GM18520 (cell line): Measurements from ENCODE around the gene PCNX1.
"Not testable (repeated sequence)": the region's sequence is repeated elsewhere in the genome, so short reads cannot be mapped to it uniquely, and the experiment has no call there.

ENCODE experiments used
- ATAC-seq: cut with Tn5 transposase; IDR thresholded peaks from one replicate; pipeline ENCODE4 v1.9.1; 2021; ENCODE audit not compliant: unreplicated experiment

PCNX1 gene

DNA sequence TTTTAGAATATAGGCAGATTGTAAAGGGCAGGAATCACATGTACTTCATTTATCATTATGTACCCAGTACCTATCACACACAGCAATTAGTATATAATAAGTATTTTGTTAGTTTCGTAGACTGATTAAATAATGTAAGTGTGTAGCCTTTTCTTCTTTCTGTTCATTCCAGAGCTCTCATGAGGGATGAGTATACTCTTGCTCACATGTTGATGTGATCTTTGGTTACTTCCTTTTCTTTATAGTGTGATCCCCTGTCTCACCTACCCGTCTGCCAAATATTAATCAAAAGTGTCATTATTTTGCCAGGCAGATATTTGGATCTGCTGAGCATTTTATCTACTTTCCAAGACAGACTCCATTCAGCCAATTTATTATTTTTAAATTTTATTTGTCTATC is 156.1 kb downstream of the PCNX1 start:
- no peak for ATAC-seq

DNA sequence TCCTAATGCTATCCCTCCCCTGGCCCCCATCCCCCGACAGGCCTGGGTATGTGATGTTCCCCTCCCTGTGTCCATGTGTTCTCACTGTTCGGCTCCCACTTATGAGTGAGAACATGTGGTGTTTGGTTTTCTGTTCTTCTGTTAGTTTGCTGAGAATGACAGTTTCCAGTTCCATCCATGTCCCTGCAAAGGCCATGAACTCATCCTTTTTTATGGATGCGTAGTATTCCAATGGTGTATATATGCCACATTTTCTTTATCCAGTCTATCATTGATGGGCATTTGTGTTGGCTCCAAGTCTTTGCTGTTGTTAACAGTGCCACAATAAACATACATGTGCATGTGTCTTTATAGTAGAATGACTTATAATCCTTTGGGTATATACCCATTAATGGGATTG is 157.5 kb downstream of the PCNX1 start:
- ATAC-seq, result not testable (repeated sequence)

DNA sequence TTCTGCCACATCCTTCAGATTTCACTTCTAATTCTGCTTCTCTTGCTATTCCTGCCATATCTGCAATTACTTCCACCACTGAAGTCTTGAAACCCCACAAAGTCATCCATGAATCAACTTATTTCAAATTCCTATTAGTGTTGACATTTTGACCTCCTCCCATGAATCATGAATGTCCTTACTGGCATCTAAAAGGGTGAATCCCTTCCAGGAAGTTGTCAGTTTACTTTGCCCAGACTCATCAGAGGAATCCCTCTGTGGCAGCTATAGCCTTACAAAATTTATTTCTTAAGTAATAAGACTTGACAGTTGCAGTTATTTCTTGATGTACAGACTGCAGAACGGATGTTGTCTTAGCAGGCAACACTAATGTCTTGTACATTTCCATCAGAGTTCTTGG is 162.9 kb downstream of the PCNX1 start:
- ATAC-seq, result no peak

DNA sequence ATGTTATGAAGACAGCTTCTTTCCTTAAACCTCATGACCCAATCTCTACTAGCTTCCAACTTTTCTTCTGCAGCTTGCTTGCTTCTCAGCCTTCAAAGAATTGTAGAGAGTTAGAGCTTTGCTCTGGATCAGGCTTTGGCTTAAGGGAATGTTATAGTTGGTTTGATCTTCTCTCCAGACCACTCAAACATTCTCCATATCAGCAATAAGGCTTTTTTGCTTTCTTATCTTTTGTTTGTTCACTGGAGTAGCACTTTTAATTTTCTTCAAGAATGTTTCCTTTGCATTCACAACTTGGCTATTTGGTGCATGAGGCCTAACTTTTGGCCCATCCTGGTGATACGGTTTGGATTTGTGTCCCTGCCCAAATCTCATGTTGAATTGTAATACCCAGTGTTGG is 163.8 kb downstream of the PCNX1 start:
- ATAC-seq, result no peak

DNA sequence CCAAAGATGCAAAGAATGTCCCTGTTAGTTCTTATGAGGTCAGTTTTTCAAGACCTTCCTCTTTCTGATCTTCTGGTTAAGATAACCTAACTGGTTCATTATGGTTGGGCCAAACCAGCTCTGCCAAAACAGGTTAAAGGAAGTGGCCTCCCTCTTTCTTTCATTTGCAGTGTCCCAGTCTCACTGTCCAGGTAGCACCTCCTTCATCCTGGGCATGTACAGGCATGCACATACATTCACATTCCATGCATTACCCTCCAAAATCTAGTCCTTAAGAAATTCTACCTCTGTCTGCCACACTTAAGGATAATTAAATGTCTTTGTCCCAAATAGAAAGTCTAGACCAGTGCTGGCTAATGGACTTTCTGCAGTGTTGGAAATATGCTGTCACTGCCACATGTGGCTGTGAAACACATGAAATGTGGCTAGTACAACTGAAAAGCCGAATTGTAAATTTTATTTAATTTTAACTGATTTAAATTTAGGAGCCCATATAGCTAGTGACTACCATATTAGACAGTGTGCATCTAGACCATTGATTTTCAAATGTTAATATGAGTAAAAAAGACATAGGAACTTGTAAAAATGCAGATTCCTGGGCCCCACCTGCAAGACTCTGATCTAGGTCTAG is 169.3 kb downstream of the PCNX1 start:
- ATAC-seq, result no peak

DNA sequence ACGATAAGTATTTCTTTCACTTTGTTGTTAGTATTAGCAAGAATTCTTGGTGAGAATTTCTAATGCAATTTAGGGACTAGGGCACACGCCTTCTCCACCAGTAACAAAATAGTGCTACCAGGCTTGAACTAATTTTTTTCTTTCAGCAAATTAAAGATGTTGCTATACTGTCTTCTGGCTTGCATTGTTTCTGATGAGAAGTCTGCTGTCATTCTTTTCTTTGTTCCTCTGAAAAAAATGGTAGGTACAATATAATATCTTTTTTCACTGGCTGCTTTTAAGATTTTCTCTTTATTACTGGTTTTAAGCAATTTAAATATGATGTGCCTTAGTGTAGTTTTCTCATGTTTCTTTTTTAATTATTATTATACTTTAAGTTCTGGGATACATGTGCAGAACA is 171.2 kb downstream of the PCNX1 start:
- ATAC-seq, result no peak

DNA sequence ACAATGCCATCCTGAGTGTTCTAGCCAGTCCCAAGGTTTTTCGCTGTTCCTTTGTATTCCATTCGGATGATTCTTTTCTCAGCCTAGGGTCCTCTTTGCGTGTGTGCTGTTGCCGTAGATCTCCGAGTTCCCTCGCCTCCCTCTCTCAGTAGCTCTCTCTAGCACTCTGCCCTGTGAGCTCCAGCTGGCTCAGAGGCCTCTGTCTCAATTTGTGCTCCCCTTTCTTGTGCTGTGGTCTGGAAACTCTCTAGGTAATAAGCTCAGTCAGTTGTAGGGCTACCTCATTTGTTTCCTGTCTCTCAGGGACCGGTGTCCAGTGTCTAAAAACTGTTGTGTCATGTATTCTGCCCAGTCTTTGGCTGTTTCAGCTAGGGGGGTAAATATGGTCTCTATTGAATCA is 179.3 kb downstream of the PCNX1 start:
- ATAC-seq, result no peak

DNA sequence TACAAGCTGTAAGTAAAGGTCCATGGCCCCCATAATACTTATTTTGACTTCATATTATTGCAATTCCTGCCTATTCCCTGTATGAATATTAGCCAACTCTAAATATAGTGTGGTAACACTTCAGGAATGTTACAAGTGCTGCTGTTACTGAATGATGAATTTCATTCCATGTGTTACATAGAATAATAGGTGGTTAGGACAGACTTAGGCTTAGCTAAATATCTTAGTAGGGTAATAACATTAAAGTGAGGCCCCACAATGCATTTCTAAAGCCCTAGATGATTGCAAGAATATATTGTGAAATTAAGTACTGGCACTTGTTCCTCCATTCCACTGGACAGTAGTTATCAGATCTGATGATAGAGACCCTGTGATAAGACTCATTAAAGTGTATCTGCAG is 182.7 kb downstream of the PCNX1 start:
- no peak for ATAC-seq

DNA sequence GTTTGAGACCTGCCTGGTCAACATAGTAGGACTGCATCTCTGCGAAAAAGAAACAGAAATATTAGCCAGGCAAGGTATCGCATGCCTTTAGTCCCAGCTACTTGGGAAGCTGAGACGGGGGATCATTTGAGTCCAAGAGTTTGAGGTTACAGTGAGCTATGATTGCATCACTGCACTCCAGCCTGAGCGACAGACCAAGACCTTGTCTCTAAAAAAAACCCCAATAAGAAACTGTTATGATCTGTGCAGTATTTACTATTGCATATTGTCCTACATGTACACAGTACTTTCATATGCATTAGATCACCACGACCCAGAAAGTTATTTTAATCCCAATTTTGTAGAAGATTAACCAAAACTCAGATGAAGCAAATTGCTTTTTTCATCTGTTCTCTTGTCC is 187.5 kb downstream of the PCNX1 start:
- ATAC-seq, result no peak

DNA sequence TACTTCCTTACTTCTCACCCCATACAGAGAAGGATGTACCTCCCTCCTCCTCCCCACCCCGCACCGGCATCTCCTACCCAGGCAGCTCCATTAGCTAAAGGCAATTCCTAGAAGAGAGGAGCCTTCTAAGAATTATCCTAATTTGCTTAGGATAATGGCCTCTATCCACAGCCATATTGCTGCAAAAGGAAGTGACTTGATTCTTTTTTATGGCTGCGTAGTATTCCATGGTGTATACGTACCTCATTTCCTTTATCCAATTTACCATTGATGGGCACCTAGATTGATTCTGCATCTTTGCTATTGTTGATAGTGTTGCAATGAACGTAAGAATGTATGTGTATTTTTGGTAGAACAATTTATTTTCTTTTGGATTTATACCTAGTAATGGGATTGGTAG is 189.7 kb downstream of the PCNX1 start:
- no peak for ATAC-seq

DNA sequence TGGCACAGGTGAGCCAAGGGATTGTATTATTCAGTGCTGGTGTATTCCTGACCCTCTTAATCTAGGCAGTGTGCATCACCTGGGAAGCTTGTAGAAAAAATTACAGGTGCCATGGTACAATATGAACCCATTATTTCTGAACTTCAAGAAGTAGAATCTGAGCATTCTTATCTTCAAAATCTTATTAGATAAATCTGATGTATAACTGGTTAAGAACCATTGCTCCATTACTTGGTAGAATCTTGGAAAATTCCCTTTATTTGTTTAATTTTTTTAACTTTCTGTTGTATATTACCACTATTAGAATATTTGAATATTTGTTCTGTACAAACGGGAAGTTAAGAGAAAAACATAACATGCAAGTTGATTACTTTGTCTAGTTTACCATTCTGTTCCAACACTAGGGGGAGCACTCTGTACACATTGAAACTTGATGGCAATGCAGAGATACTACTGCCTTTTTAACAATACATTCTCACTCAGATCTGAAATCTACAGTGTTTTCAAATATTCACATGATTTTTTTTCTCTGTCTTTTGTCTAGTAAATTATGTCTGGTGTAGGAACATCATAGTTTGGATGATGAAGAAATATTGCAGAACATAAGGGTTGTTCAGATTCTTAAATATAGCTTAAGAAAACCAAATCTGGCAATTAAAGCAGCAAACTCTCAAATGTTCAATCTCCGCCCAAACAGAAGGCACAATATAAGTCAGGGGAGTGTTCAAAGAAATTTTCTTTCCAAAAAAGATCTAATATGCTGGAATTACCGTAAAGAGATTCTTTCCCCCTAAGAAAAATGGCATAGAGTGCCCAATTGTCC is 196.6 kb downstream of the PCNX1 start:
- no peak for ATAC-seq

DNA sequence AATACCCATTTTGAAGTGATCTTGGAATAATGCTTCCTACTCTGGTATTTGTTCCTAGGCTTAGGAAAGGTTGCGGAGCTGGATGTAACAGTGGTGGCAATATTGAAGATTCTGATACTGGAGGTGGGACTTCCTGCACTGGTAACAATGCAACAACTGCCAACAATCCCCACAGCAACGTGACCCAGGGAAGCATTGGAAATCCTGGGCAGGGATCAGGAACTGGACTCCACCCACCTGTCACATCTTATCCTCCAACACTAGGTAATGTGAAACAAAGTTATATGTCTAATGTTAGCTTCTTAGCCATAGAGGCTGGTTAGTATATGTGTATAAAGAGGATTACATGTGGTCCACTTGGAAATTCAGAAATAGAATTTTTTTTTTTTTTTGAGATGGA is 197.9 kb downstream of the PCNX1 start:
- no peak for ATAC-seq

DNA sequence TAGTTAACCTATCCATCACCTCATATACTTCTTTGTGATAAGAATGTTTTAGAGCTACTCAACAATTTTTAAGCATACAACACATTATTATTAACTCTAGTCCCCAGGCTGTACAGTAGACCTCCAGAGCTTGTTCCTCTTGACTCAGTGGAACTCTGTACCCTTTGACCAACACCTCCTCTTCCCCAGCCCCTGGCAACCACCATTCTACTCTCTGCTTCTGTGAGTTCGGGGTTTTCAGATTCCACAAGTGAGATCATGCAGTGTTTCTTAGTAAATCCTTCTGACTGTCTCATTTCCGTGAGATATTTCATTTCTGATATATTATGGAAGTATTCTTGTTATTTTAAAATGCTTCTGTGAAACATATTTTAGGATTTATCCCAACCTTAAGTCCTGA is 200.7 kb downstream of the PCNX1 start:
- no peak for ATAC-seq

DNA sequence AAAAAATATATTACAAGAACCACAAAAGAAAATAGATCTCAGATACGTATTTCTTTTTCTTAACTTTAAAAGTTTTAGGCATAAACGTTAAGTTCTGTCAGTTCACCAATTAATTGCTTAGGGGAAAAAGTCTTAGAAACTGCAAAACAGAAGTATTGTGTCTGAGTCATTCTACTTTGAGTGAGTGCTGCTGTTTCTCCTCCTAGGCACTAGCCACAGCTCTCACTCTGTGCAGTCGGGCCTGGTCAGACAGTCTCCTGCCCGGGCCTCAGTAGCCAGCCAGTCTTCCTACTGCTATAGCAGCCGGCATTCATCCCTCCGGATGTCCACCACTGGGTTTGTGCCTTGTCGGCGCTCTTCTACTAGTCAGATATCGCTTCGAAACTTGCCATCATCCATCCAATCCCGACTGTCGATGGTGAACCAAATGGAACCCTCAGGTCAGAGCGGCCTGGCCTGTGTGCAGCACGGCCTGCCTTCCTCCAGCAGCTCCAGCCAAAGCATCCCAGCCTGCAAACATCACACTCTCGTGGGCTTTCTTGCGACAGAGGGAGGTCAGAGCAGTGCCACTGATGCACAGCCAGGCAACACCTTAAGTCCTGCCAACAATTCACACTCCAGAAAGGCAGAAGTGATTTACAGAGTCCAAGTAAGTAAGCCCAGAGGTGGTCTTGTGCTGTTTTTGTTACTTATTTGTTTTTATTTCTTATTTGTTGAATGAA is 201.3 kb downstream of the PCNX1 start:
- no peak for ATAC-seq

DNA sequence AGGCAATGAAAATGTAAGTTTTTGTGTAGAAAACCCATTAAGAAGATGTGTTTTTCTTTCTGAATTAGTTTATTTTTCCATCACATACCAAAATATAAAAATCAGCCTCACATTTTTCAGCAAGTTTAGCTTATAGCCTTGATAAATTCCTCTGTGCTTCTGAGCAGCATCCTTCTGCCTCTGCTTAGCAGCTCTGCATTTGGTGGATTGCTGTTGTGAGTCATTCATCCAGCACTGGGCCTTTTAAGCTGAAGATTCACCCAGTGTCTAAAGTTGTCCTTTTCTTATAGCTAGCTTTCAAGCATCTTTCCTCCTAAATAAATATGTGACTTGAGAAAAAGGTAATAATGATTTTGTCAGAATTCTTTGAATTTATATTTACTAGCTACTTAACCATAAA is 206.1 kb downstream of the PCNX1 start:
- no peak for ATAC-seq

DNA sequence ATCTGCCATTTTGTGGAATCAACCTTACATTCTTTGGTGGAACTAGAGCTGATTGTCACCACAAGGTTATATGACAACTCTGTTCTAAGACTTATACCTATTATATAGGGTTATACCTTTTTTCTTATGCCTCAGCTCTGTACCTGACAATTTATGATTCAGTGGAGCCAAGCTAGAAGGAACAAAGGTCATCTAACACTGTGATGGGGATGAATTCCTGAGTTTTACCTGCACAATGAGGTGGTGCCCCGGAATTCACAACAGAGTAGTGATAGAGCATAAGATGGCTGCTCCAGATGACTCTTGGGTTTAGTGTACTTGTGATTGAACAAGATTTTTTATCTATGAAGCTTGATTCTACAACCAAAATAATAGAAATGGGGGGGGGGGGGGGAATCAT is 207.3 kb downstream of the PCNX1 start:
- no peak for ATAC-seq

DNA sequence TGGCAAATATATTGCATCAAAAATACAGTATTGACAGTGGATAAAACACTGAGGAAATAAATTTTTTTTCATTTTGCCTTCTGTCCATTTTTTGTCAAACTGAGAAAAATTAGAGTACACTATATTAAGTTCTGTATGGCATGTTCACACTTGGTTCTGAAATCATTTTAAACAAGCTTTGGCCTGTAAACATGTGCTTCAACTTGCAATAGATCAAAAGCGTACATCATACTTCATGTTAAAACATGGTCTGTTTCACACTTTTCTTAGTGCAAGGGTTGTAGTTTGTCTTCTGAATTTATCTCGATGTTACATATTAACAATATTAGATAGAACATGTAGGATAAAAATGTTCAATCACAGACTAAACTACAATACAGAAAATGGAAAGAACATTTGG is 208.0 kb downstream of the PCNX1 start:
- ATAC-seq, result no peak

DNA sequence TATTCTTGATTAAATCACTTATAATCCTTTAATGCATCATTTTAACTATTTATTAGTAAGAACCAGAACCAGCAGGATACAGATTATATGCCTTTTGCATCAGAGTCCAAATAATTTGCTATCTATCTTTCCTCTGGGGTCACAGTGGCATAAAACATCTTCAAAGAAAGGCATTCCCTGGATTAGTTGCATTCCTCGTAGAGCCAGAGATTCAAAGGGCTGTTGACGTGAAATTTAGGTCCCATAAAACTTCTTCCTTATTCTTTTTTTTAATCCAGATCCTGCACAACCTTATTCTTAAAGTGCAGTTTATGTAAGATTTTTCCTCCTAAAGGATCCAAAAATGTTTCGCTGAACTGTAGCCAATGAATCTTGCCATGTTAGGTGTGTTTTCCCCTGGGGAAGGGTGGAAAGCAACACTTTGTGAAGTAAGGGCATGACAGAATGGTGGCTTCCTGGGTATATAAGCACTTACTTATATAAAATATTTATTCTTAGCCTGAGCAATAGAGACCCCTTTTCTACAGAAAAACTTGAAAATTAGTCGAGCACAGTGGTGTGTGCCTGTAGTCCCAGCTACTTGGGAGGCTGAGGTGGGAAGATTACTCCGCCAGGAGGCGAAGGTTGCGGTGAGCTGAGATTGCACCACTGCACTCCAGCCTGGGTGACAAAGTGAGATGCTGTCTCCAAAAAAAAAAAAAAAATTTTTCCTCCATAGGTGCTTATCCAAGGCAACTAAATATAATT is 208.7 kb downstream of the PCNX1 start:
- ATAC-seq, result no peak

DNA sequence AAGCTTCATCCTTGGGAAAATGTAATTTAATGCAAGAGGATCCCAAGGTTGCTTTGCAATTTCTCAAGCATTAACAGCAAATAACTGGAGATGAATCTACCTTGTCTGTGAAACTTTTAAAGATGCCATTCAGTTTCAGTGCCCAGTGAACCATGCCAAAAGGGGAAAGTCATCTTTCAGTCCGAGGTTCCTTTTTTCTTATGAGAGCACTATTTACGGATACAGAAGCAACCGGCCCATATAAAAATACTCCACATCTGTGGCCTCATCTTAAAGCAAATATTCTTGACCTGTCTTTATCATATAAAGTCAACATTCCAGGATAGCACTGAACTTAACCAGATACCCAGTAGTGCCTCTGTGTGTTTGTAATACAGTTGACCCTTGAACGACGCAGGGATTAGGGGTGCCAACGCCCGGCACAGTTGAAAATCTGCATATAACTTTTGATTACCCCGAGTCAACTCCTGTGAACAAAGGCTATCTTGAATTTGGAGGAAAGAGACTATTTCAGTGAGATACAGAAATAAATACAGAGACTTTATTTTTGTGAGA is 209.4 kb downstream of the PCNX1 start:
- no peak for ATAC-seq

DNA sequence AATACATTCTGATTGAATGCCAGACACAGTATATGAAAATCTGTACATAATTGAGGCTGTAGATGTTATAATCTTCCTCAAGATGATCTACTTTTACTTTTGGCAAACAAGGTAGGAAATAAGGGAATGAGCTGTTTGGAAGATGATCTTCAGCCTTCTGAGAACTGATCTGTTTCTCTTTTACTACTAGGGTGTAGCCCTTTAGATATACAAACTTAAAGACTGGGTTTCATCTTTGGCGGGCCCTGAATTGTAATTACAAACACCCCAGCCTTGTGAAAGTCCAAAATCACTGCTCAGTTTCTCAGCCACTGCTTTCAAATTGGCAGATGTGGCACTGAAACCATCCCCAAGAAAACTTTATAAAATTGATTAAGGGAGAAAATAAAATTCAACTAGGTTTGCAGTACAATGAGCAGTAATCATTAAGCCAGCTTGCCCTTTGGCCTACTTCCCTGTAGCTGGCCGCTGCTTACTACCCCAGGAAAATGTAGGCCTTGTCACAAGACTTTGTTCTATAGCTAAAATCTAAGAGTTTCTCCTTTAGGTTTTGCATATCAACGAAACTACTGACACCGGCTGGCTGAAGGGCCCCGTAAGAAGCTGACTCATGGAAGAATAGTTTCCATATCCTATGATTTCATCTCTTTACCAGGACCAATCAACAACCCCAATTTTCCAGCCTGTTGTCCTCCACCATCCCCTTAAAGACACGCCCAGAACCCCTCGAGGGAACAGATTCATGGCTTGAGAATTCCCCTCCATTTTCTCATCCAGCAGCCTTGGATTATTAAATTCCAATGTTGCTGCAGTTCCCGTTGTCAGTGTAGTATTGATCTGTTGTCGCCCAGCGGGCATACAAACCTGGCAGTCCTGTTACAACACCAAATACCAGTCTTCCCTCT is 210.8 kb downstream of the PCNX1 start:
- no peak for ATAC-seq
